GM21717 (cell line): Measurements from ENCODE around the gene MARCHF10.
"Not testable (repeated sequence)": the region's sequence is repeated elsewhere in the genome, so short reads cannot be mapped to it uniquely, and the experiment has no call there.

ENCODE experiments used
- ATAC-seq: cut with Tn5 transposase; IDR thresholded peaks from one replicate; pipeline ENCODE4 v1.9.1; 2021; ENCODE audit warnings: mild to moderate bottlenecking, moderate library complexity; ENCODE audit not compliant: unreplicated experiment

Gene MARCHF10

DNA sequence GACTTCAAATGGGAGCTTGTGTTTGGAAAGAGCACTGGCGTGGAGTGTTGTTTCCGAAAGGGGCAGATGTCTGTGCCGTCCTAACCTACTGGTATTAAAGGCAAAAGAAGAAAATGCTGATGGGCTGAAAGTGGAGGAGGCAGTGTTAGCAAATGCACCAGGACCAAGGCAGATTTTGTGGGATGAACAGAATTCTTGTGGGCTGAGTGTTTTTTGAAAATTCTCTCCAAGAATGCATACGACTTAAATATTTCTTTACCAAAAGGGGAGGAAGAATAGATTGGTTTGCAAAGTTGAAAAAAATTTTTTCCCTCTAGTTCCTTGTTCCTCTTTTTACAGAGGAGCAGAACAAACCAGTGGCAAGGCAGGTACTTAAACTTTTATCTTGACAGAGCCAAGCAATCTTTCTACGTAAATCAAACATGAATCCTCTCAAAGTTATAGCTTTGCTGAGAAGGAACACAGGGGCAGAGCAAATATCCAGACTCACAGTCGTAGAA lies 16.8 kb downstream of the MARCHF10 start:
- no peak for ATAC-seq

DNA sequence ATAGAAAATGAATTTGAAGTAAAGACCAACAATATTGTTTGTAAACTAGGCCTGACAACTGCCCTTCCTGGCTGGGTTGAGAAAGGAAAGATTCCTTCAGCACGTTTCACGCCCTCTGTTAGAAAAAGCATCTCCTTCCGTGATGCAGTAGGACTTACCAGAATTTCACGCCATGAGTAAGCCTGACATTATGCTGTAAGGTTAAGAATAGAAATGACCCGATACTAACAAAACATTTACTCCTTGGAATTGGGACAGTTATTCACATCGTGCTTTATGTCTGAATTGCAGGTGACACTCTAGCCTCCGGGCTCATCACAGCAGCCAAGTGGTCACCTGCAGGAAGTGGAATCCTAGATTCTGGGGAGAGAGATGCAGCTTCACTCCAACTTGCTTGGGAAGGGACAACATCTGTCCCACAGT lies 17.5 kb downstream of the MARCHF10 start:
- no peak for ATAC-seq

DNA sequence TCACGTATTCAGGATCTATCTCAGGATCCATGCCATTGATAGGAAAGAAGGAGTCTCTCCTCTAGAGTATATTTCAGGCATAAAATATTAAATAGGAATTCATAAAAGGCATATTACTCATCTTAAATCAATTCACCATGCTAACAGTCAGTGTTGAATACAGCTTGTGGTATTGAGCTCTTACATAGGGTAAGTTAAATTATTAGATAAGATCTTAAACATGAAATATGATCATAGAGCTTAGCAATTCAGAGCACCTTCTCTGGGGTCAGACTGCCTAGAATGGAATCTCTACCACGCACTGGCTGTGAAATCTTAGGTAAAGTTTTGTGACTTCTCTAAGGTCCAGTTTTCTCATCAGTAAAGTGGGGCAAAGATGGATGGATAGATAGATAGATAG lies 20.7 kb downstream of the MARCHF10 start:
- no peak for ATAC-seq

DNA sequence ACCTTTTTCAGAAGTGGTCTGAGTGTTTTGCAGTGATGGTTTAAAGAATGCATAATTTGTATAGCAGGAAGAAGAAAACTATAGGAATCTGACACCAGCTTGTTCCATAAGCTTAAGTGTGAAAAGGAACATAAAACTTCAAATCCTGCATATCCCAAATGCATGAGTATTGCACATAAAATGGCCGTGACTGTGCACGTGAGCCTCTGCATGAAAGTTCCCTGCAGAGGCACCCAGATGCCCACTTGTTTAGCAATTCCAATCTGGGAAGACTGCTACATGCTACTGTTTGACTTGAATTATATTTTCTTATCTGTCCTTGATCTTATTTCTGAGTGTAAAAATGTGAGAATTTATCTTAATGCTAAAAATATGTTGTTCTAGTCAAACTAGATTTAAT lies 21.5 kb downstream of the MARCHF10 start:
- no peak for ATAC-seq

DNA sequence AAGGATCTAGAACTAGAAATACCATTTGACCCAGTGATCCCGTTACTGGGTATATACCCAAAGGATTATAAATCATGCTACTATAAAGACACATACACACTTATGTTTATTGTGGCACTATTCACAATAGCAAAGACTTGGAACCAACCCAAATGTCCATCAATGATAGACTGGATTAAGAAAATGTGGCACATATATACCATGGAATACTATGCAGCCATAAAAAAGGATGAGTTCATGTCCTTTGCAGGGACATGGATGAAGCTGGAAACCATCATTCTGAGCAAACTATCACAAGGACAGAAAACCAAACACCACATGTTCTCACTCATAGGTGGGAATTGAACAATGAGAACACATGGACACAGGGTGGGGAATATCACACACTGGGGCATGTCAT lies 22.1 kb downstream of the MARCHF10 start:
- not testable (repeated sequence) for ATAC-seq

DNA sequence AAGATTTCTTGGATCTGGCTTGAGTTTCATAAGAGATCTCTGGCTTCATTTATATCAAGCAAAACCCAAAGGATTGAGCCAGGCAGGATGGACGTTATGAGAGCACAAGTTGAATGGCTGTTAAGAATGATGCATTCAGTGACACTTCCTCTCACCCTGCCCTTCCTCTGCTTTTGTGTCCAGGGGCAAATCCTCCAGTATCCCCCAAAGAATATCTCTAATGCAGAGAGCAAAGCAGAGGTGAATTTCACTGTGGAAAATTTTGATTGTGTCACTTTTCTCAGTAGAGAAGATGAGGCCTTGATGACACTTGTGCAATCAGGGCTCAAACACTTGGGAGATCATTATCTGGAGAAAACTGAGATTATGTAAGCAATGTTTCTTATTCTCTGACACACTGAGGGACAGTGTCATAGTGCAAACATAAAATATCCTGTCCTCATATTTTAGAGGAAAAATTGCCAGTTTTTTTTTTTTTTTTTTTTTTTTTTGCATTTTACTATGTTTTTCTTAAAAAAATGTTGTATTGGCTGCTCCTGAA lies 25.3 kb downstream of the MARCHF10 start:
- no peak for ATAC-seq

DNA sequence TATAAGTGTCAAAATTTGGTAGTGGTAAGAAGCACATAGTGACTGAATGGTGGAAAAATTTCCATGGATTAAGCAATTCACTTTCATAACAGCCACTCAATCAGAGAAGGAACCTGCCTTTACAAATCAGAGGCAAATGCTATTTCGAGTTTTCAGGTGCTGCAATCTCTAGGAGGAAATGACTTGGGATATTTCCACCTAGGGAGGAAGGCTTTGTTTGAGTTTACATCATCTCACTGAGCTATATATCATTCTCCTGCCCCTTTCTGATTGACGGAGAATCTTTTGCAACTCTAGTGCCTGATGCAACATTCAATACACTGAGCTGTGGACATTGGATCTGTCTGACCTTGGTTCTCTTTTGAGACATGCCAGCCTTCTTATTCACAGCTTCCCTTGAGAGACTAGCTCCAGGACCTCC lies 26.3 kb downstream of the MARCHF10 start:
- ATAC-seq: no peak

DNA sequence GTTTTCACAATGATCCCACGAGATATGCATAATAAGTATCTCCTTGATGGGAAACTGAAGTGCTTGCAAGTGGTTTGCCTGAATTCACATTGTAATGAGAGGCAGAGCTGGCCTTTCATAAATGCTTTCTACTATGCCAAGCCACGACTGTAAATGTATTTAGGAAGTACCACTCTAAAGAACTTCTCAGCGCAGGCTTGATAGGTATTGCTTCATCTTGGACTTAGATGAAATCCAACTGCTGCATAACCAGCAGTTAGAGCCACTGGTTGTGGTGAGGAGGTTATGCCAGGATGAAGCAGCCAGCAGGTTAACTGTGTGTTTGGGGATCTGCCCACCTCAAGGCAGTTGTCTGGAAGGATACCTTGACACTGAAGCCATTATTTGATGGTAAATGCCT lies 26.8 kb downstream of the MARCHF10 start:
- no peak for ATAC-seq

DNA sequence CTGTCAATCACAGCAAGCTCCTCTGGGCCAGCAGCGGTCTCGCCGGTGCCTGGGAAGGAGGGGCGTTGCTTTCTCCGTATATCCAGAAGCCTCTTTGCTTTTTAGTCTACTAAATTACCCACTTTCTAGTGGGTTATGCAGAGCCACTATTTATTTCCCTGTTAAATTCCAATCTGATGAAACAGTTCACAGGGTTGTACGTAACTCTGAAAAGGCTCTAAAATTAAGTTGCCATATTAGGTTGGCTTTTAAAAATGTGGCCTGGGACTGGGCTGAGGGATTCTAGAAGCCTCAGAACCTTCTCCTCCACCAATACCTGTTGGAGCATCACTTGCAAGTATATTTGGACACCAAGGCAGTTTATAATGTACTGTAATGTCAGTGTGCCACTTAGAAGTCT lies 27.2 kb downstream of the MARCHF10 start:
- ATAC-seq: no peak

DNA sequence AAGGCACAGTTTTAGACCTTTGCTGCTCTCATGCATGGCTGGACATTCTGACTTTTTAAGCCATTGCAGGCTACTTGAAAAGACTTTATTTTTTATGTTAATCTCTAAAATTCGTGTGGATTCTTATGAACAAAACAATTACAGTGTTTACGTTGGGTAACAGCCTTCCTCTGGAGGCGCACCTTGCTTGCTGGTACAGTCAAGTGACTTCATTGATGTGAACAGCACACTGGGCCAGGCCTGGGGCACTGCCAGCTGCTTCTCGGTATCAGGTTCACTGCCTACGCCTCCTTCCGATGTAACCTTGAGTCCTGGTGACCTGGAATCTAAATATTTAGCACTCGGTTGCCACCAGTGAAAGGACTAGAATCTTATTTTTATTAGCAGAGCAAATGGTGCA lies 27.8 kb downstream of the MARCHF10 start:
- no peak for ATAC-seq

DNA sequence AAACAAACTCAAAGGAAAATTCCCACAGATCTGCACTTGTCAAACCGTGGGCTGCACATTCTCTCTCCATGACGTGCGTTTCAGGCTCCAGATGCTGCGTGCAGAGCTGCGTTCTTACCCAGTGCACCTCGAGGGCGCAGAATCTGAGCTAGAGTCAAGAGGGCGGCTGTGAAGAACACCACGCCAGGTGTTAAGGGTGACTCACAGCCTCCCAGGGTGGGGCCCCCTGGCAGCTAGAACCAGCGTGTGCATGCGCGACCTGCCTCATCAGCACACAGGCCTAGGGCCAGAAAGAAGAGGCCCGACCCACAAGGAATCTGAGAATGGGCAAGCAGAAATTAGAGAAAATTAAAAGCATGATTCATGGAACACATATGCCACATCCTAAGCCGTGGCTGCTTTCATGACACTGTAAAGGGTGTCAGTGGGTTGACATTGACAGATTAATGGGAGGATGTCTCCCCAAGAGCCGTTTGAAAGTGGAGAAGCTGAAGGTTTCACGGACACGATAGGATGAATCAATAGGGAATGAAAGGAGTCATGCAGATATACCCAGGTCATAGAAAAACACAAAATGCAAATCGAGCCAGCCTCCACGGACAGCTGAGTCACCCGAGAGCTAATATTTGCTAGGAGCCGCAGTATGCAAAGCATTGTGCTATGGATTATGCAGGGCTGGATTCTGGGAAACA lies 29.0 kb downstream of the MARCHF10 start:
- ATAC-seq: no peak

DNA sequence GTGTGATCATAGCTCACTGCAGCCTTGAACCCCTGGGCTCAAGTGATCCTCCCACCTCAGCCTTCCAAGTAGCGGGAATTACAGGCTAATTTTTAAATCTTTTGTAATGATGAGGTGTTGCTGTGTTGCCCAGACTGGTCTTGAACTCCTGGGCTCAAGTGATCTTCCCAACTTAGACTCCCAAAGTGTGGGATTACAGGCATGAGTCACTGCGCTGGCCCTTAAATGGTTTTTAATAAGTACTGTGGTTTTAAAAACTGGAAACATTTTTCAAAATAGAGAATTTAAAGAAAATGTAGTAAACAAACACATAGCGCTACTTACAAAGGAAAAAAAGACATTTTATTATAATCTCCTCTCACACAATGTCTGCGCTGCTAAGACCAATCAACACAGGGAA lies 32.2 kb downstream of the MARCHF10 start:
- no peak for ATAC-seq

DNA sequence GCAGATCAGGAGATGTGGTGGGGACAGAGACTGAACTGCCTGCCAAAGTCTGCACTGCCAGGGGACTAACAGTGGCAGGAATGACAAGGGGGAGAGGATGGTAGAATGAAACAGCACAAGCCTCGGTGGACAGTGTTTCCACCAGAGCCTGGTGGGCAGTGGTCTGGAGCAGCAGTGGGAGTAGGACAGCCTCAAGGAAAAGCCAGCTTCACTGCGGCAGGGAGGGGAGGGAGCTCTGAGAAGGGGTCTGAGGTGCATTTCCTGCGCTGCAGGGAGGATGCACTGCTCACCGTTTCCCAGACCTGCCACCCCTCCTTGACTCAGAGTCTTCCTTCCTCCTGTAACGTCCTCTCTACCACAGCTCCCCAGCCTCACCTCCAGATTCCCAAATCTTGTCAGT lies 33.8 kb downstream of the MARCHF10 start:
- ATAC-seq: no peak

DNA sequence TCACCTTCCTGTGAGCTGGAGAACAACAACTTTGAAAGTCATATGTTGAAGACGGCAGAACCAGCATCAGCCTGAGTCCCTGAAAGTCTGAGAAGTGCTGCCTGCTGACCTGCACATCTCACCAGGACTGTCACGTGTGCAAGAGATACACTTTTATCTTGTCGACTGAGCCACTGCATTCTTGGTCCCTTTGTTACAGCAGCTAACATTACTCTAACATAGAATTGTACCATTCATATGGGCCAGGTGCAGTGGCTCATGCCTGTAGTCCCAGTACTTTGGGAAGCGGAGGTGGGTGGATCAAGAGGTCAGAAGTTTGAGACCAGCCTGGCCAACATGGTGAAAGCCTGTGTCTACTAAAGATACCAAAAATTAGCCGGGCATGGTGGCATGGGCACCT lies 40.1 kb downstream of the MARCHF10 start:
- ATAC-seq: no peak

DNA sequence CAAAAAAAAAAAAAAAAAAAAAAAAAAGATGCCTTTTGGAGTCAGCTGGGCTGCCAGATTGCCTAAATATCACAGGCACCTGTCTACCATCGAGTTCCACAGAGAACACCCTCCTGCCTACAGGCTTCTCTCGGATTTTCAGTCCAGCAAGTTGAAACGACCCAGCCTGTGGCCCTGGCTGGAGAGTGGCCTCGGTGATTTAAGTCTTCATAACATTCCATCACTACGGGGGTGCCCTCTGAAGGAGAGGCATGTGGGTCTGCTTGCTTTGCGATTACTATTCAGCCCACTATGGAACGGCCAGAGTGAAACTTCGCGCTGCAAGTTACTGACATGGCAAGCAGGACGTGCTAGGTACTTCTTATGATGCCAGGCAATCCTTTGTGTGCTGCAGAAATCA lies 42.8 kb downstream of the MARCHF10 start:
- no peak for ATAC-seq

DNA sequence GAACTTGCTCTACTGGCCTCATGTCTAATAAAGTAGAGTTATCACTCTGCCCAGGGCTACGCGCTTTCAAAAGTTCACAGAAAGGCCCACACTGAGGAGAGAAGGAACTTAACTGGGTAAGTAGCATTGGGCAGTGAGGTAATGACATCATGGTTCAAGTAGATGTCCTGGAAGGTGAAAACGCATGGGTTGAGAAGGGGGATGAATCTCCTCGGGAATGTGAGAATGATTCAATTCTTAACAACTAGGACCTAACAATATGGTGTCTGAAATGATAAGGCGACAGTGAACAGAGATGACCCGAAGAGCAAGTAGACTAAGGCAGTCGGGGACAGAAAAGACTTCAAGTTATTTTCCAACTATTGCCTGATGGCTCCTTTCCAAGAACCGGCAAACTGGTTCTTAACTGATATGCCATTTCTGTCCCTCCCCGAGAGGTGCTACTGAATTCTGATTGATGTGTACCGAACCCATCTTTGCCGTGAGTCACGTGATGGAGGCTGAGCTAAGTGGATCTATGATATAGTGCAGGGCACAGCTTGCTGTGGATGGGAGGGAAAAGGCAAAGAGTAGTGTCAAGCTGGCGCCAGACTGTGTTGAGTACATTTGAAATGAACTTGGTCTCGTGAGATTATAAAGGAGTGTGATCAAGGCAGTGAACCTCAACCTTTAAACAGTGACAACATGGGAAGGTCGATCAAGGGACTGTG lies 44.1 kb downstream of the MARCHF10 start:
- no peak for ATAC-seq

DNA sequence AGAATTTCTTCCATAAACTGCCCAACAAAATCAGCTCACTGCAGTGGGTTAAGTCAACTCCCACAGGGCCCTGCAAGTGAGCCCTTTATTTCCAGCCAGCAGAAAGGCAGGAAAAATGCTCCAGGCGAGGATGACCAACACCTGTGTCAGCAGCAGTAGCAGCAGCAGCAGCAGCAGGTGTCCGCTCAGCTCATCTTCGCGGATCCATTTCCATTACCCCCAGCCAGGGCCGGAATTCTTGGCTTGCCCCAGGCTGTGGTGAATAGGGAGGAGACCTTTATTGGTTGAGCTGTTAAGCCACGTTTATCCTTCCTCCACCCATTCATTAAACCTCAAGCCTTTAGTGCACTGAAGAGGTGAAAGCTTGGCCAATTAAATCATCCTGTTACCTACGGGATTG lies 46.2 kb downstream of the MARCHF10 start:
- no peak for ATAC-seq

DNA sequence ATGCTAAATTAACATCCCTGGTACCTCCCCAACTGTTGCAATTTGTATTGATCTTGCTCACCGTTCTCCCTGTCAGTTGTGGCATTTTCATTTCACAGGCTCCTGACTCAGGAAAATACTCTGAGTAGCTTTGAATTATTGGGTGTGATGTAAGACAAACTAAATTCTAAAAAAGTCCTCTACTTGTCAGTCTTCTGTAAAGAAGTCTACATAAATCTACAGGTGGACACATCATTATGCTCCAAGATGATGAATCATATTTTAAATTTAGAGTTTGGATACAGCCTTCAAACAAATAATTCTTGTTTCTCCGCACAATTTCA lies 47.2 kb downstream of the MARCHF10 start:
- ATAC-seq: no peak

DNA sequence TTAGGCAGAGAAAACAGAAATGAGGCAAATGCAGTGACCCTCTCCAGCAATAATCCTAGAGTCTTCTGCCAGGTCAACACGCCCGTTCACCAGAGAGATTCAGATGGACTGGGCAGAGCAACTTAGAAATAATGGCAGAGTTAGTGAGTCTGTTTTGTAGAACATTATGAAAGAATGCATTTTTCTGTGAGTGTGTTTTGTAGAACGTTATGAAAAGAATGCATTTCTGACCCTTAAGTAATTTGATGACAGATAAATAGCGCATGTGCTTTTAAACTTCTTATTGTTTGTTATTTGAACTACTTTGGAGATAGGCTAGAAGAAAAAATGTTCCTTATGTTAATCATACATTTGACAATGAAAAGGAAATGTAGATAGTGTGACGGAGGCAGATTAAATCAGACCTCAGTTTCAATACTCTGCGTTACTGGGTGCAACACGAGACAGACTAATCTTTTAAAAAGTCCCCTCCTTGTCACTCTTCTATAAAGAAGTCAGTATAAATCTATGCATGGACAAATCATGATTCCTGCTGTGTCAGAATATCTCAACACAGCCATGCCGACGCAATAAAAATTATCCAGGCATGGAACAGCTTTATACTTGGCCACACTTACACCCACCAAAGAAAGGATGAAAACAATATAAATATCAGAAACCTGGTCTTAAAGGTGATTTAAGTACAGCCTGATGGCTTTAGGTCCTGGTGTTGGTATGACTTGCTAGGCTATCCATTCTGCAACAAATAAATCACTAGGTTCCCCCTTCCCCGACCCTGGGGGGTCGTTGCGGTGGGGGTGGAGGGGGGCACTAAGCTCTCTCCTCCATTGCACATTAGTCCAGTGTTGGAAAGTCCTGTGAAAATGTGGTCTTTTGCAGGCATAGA lies 47.8 kb downstream of the MARCHF10 start:
- no peak for ATAC-seq

DNA sequence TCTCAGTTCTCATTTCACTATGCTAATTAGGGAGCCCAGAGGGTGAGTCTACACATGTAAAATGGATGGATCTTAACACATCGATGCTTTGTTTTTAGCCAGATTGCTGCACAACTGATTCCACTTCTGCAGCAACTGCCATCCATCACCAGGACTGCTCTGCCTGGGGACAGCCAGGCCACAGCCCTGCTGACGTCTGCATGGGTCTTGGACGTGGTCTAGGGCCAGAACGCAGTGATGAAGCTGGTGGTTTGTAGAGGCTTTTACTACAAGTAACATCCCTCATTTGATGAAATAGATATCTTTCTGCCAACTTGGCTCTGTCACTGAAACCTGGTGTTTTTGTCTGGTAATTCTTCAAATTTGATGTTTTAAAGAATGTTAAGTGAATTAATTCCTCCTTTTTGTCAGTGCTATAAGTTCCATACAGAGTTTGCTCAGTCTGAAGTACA lies 50.6 kb downstream of the MARCHF10 start:
- ATAC-seq: no peak

DNA sequence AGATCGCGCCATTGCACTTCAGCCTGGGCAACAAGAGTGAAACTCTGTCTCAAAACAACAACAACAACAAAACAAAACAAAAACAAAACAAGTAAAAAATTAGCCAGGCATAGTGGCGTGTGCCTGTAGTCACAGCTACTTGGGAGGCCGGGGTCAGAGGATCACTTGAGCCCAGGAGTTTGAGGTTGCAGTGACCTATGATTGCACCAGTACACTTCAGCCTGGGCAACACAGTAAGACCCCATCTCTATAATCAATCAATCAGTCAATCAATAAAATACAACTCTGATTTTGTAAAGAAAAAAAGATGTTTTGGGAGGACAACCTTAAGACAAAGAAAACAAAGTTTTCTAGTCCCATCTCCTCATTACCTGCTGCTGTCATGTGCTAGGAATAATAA lies 51.9 kb downstream of the MARCHF10 start:
- no peak for ATAC-seq
